ENCODE data around the gene DYNLT5. TPM values are rescaled to one million over a fixed set of nuclear protein-coding genes. Genes with fewer than 3 reads are reported as not detected.

DYNLT5 gene
- total and polyA plus RNA-seq, 9 donors, result 0.05 to 11.4 (median 0.48) TPM

DNA sequence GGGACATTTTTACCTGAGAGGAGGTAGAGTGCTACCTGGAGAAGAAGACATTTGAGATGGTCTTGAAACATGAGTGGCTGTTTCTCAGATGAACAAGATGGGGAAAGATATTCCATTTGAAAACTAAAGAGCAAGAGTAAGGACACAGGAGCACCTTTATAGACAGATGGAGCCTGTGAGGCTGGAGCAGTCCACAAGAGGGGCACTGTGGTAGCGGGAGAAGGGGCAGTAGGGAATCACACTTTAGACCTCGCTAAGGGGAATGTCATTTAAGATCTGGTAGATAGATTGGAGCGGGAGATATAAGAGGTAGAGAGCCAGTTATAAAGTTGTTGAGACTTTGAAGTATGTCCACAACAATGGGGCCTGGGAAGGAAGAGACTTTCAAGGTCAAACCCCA is 23.4 kb downstream of the DYNLT5 start:
- H3K27me3 ChIP-seq, result no peaks in the 10 kb centered on the region
- no peaks in the 10 kb centered on the region for H3K9me3 ChIP-seq
- H3K4me3 ChIP-seq, result no peak overlapping the region
- no peak for DNase-seq
- intact Hi-C loops (cut with DNase I), result no loop called here
- no peaks in the 10 kb centered on the region for H3K36me3 ChIP-seq
- H3K4me1 ChIP-seq (ENCODE audit: insufficient read depth), result peaks cover 2% of the 10 kb centered on the region
- no peak for TF ChIP-seq POLR2A (IDR thresholded peaks at IDR 0.05)
- TF ChIP-seq, protein P1, sequence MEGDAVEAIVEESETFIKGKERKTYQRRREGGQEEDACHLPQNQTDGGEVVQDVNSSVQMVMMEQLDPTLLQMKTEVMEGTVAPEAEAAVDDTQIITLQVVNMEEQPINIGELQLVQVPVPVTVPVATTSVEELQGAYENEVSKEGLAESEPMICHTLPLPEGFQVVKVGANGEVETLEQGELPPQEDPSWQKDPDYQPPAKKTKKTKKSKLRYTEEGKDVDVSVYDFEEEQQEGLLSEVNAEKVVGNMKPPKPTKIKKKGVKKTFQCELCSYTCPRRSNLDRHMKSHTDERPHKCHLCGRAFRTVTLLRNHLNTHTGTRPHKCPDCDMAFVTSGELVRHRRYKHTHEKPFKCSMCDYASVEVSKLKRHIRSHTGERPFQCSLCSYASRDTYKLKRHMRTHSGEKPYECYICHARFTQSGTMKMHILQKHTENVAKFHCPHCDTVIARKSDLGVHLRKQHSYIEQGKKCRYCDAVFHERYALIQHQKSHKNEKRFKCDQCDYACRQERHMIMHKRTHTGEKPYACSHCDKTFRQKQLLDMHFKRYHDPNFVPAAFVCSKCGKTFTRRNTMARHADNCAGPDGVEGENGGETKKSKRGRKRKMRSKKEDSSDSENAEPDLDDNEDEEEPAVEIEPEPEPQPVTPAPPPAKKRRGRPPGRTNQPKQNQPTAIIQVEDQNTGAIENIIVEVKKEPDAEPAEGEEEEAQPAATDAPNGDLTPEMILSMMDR (IDR thresholded peaks at IDR 0.05), result no peak
- WGBS, 3 donors, result 77 to 86% (median 81%) methylated on average over 3 of the region's 3 CpGs
- no peak overlapping the region for H3K27ac ChIP-seq

GRCh38 chr1:66777831-66778230 is 25.6 kb downstream of the DYNLT5 start:
- no peaks in the 10 kb centered on the region for H3K36me3 ChIP-seq
- intact Hi-C loops (cut with DNase I), result no loop called here
- peaks cover 2% of the 10 kb centered on the region for H3K4me1 ChIP-seq (ENCODE audit: insufficient read depth)
- TF ChIP-seq, protein P1 (IDR thresholded peaks at IDR 0.05), result no peak
- TF ChIP-seq POLR2A (IDR thresholded peaks at IDR 0.05) (no peak), EP300 (IDR thresholded peaks at IDR 0.05) (no peak)
- 36 to 54% (median 39%) methylated on average over 3 of the region's 3 CpGs for WGBS, 3 donors
- DNase-seq, result no peak
- no peaks in the 10 kb centered on the region for H3K9me3 ChIP-seq
- H3K27me3 ChIP-seq, result no peaks in the 10 kb centered on the region
- H3K27ac ChIP-seq, result no peak overlapping the region
- no peak overlapping the region for H3K4me3 ChIP-seq

DNA sequence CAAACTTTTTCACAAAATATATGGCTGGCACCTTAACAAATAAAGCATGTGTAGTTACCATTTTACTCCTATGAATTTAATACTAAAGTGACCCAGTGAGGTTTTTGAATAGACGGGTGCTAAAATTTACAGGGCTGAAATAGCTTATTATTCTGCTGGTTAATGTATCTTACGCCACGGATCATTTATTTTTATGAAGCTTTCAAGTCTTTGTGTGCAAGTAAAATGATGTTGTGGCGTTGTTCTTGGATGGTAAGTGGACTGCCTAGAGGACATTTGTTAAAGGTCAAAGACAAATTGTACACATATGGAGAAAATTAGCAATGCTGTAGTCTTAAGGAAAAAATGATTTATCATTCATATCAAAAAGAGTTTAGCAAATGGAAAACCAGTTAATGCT is 26.0 kb downstream of the DYNLT5 start:
- H3K27me3 ChIP-seq, result no peaks in the 10 kb centered on the region
- peaks cover 2% of the 10 kb centered on the region for H3K4me1 ChIP-seq (ENCODE audit: insufficient read depth)
- H3K9me3 ChIP-seq, result no peaks in the 10 kb centered on the region
- intact Hi-C loops (cut with DNase I), result no loop called here
- H3K4me3 ChIP-seq, result no peak overlapping the region
- TF ChIP-seq, protein P1 (IDR thresholded peaks at IDR 0.05), result no peak
- TF ChIP-seq POLR2A (IDR thresholded peaks at IDR 0.05) (no peak), EP300 (IDR thresholded peaks at IDR 0.05) (no peak)
- no peak for DNase-seq
- 56 to 86% (median 76%) methylated on average over 4 of the region's 4 CpGs for WGBS, 3 donors
- no peak overlapping the region for H3K27ac ChIP-seq
- H3K36me3 ChIP-seq, result no peaks in the 10 kb centered on the region

GRCh38 chr1:66778969-66779368 is 26.7 kb downstream of the DYNLT5 start:
- intact Hi-C loops (cut with DNase I), result no loop called here
- no peak for DNase-seq

More at GRCh38 chr1:66778969-66779368, 26.7 kb downstream of the DYNLT5 start:
- no peaks in the 10 kb centered on the region for H3K27me3 ChIP-seq
- H3K4me3 ChIP-seq, result no peak overlapping the region
- H3K36me3 ChIP-seq, result no peaks in the 10 kb centered on the region
- no peak overlapping the region for H3K27ac ChIP-seq
- TF ChIP-seq EP300 (IDR thresholded peaks at IDR 0.05), result no peak
- TF ChIP-seq POLR2A (IDR thresholded peaks at IDR 0.05), result no peak
- TF ChIP-seq, protein P1 (IDR thresholded peaks at IDR 0.05), result no peak
- 34 to 42% (median 37%) methylated on average over 4 of the region's 4 CpGs for WGBS, 3 donors
- H3K4me1 ChIP-seq (ENCODE audit: insufficient read depth), result peaks cover 2% of the 10 kb centered on the region
- no peaks in the 10 kb centered on the region for H3K9me3 ChIP-seq

Measured in ovary (tissue), 9 donors.